ENCODE data around the gene PDSS2.

GRCh38 chr6:107144014-107144413 lies 315.4 kb downstream of the PDSS2 start:
- no peak for TF ChIP-seq POLR2A (IDR thresholded peaks at IDR 0.05)
- TF ChIP-seq CTCF (IDR thresholded peaks at IDR 0.05) = no peak
- TF ChIP-seq EP300 (IDR thresholded peaks at IDR 0.05) = no peak

Data from suprapubic skin (tissue), 3 donors.